Hepatocyte (in vitro differentiated cells): Measurements from ENCODE around the gene PEX6. TPM values are rescaled to one million over a fixed set of nuclear protein-coding genes. Genes with fewer than 3 reads are reported as not detected.
A peak's percentile ranks its signal among the peaks of the same experiment; 100 is the strongest.

Experiments
- DNase-seq: peaks from one replicate; pipeline ENCODE4 v3.0.0-alpha.2; 2016; ENCODE audit warnings: low spot score
- H2AFZ ChIP-seq: fragments of 200-600 bp; sonication (generic); 2 replicates; pipeline ENCODE4 v1.6.0; 2016; ENCODE audit warnings: antibody characterized with exemption, mild to moderate bottlenecking
- H3K27ac ChIP-seq: fragments of 200-600 bp; sonication (generic); 2 replicates; pipeline ENCODE4 v1.5.1; 2016; ENCODE audit warnings: mild to moderate bottlenecking
- H3K27me3 ChIP-seq: fragments of 200-600 bp; sonication (generic); 2 replicates; pipeline ENCODE4 v1.6.1; 2016
- H3K36me3 ChIP-seq: fragments of 200-600 bp; sonication (generic); replicated peaks from 2 replicates; pipeline ENCODE4 v1.5.1; 2016; ENCODE audit warnings: low read depth; ENCODE audit not compliant: insufficient read depth
- H3K4me1 ChIP-seq: fragments of 200-600 bp; sonication (generic); 2 replicates; pipeline ENCODE4 v1.5.1; 2016; ENCODE audit warnings: mild to moderate bottlenecking, moderate library complexity; ENCODE audit not compliant: insufficient read depth
- H3K4me2 ChIP-seq: fragments of 200-600 bp; sonication (generic); 2 replicates; pipeline ENCODE4 v1.6.0; 2016
- H3K4me3 ChIP-seq: fragments of 200-600 bp; sonication (generic); 2 replicates; pipeline ENCODE4 v1.5.1; 2016; ENCODE audit warnings: mild to moderate bottlenecking
- H3K79me2 ChIP-seq: fragments of 200-600 bp; sonication (generic); 2 replicates; pipeline ENCODE4 v1.6.0; 2017; ENCODE audit warnings: mild to moderate bottlenecking
- H3K9me2 ChIP-seq: fragments of 200-600 bp; sonication (generic); replicated peaks from 2 replicates; pipeline ENCODE4 v1.6.0; 2017; ENCODE audit warnings: mild to moderate bottlenecking; ENCODE audit not compliant: insufficient read depth
- H3K9me3 ChIP-seq: fragments of 200-600 bp; sonication (generic); 2 replicates; pipeline ENCODE4 v1.5.1; 2016; ENCODE audit warnings: low read depth, mild to moderate bottlenecking
- H4K20me1 ChIP-seq: fragments of 200-600 bp; sonication (generic); 2 replicates; pipeline ENCODE4 v1.6.0; 2016; ENCODE audit warnings: mild to moderate bottlenecking; ENCODE audit not compliant: insufficient read depth, poor library complexity, severe bottlenecking
- EZH2 ChIP-seq: fragments of 200-600 bp; sonication (generic); IDR thresholded peaks from 2 replicates; pipeline ENCODE4 v1.6.1; 2016; ENCODE audit warnings: antibody characterized with exemption, mild to moderate bottlenecking, borderline replicate concordance
- EZH2phosphoT487 ChIP-seq: fragments of 200-600 bp; sonication (generic); IDR thresholded peaks from one replicate; pipeline ENCODE4 v1.6.1; 2018; ENCODE audit warnings: antibody characterized with exemption, mild to moderate bottlenecking, low read depth, moderate library complexity; ENCODE audit not compliant: unreplicated experiment, severe bottlenecking
- WGBS: methylation state at CpG from one replicate; pipeline ENCODE4 v1.1.6; 2016; ENCODE audit warnings: low lambda C conversion rate; ENCODE audit errors: missing lambda C conversion rate; 5-methylcytosine and 5-hydroxymethylcytosine counted together
- polyA plus RNA-seq: library from polyadenylated mRNA; unstranded; fragments of >200 nt; fragmentation: Nextera tagmentation; extraction: Ambion mirVana; gene quantifications from 2 replicates; pipeline ENCODE4 v1.2.1, GENCODE V29; 2016
- total RNA-seq: library from RNA; depleted of rRNA; stranded (reverse); fragments of >200 nt; gene quantifications from 2 replicates; pipeline ENCODE4 v1.2.3, GENCODE V29; 2014
- TF ChIP-seq, protein P1 (sequence below): fragments of 200-600 bp; sonication (generic); IDR thresholded peaks from 2 replicates; pipeline ENCODE4 v1.5.1; 2016; ENCODE audit warnings: antibody characterized with exemption, mild to moderate bottlenecking; ENCODE audit not compliant: poor library complexity

PEX6 gene
- total and polyA plus RNA-seq, 2 experiments from 2014 or later = 39.4 to 46.1 TPM

DNA sequence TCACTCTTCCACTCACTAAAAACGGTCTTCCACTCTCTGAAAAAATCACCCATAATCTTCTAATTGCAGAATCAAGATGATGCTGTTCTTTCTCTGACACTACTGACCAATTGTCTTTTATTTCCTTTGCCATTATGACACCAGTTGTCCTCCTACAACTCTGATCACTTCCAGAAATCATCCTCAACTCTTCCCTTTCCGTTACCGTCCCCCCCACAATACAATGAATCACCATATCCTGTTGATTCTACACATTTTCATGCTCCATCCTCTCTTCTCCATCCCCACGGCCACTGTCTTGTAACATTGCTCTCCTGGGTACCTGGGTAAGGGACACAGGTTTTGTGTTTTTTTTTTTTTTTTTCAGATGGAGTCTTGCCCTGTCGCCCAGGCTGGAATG lies 2.9 kb upstream of the PEX6 start:
- no peak for DNase-seq
- Histone ChIP-seq H3K36me3 (no peaks in the 10 kb centered on the region), H3K4me3 (no peak overlapping the region), H3K9me2 (no peaks in the 10 kb centered on the region), H3K4me1 (peaks cover 25% of the 10 kb centered on the region), H3K9me3 (no peaks in the 10 kb centered on the region), H3K27ac (no peak overlapping the region), H4K20me1 (no peaks in the 10 kb centered on the region), H3K79me2 (peaks cover 41% of the 10 kb centered on the region), H3K27me3 (no peaks in the 10 kb centered on the region), H3K4me2 (no peak overlapping the region), H2AFZ (no peak overlapping the region)
- TF ChIP-seq, protein P1, sequence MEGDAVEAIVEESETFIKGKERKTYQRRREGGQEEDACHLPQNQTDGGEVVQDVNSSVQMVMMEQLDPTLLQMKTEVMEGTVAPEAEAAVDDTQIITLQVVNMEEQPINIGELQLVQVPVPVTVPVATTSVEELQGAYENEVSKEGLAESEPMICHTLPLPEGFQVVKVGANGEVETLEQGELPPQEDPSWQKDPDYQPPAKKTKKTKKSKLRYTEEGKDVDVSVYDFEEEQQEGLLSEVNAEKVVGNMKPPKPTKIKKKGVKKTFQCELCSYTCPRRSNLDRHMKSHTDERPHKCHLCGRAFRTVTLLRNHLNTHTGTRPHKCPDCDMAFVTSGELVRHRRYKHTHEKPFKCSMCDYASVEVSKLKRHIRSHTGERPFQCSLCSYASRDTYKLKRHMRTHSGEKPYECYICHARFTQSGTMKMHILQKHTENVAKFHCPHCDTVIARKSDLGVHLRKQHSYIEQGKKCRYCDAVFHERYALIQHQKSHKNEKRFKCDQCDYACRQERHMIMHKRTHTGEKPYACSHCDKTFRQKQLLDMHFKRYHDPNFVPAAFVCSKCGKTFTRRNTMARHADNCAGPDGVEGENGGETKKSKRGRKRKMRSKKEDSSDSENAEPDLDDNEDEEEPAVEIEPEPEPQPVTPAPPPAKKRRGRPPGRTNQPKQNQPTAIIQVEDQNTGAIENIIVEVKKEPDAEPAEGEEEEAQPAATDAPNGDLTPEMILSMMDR = no peak
- TF ChIP-seq EZH2 = no peak
- no peak for TF ChIP-seq EZH2phosphoT487
- WGBS = 93% methylated on average over 5 of the region's 5 CpGs

DNA sequence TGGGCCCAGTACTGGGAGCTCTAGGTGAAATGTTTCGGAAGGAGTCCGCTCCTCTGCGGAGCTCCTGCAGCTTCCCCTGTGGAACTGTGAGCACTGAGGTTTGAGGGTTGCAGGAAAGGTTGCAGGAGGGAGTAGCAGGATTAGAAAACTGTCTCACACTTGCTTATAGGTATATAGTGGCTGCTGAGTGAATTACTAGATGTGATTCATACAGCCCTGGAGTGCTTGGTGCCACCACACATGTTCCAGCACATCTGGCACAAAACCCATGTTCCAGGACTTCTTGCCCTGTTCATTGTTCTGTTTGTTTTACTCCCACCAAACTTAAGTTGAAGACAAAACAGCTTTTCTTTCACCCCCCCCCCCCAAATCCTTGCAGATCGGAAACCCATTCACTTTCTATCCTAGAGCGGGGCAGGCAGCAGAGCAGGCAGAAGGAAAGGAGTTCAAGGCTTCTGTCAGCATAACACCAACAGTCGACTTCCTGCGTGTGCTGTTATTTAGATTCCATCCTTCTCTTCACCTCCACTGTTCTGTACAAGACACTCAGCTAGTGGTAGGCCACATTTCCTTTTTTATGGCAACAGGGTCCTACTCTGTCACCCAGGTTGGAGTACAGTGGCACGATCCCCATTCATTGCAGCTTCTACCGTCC lies 669 bp upstream of the PEX6 start:
- H3K4me3 ChIP-seq = peak overlapping the region; percentile 95
- H2AFZ ChIP-seq = peak overlapping the region; percentile 91
- no peaks in the 10 kb centered on the region for H3K36me3 ChIP-seq
- no peaks in the 10 kb centered on the region for H3K27me3 ChIP-seq
- DNase-seq = peak; percentile 30
- H3K4me1 ChIP-seq = peaks cover 15% of the 10 kb centered on the region
- H3K27ac ChIP-seq = peak overlapping the region; percentile 97
- H3K9me2 ChIP-seq = no peaks in the 10 kb centered on the region
- TF ChIP-seq EZH2 = no peak
- TF ChIP-seq EZH2phosphoT487 = no peak
- TF ChIP-seq, protein P1 = no peak
- WGBS = 63% methylated on average over 9 of the region's 9 CpGs
- peak overlapping the region; percentile 85 for H3K4me2 ChIP-seq
- H4K20me1 ChIP-seq = no peaks in the 10 kb centered on the region
- H3K79me2 ChIP-seq = peaks cover 33% of the 10 kb centered on the region
- no peaks in the 10 kb centered on the region for H3K9me3 ChIP-seq

DNA sequence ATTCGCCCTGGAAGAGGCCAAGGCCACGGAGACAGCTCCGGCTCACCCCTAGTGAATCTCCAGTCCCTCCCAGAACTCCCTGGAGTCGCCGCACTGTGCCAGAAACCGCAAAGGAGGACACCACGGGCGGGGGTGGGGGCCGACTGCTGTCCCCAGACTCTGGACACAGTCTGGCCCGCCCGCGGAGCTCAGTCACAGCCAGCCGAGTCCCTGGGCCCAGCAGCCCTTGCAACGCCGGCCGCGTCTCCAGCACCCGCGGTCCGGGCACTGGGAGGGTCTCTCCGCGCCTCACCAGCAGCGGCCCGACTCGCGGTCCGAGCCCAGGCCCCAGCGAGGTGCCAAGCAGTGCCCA lies 518 bp downstream of the PEX6 start:
- 1% methylated on average over 24 of the region's 28 CpGs for WGBS
- TF ChIP-seq, protein P1 = no peak
- no peak for TF ChIP-seq EZH2phosphoT487
- TF ChIP-seq EZH2 = no peak
- no peaks in the 10 kb centered on the region for H3K36me3 ChIP-seq
- H3K9me3 ChIP-seq = no peaks in the 10 kb centered on the region
- H4K20me1 ChIP-seq = no peaks in the 10 kb centered on the region
- H3K4me2 ChIP-seq = peak overlapping the region; percentile 85
- H3K27ac ChIP-seq = peak overlapping the region; percentile 97
- no peaks in the 10 kb centered on the region for H3K9me2 ChIP-seq
- no peaks in the 10 kb centered on the region for H3K27me3 ChIP-seq
- peaks cover 33% of the 10 kb centered on the region for H3K79me2 ChIP-seq
- H3K4me1 ChIP-seq = peaks cover 12% of the 10 kb centered on the region
- peak overlapping the region; percentile 95 for H3K4me3 ChIP-seq
- peak overlapping the region; percentile 91 for H2AFZ ChIP-seq
- DNase-seq = peak; percentile 62
